Head of caudate nucleus (tissue), 42 donors: ENCODE results near the gene LRP8.

Source experiments
- DNase-seq, 42 donors: peaks; one replicate each; pipeline versions ENCODE4 v3.0.0 to v3.0.0-alpha.2; 2020 to 2021; ENCODE audit warnings: mixed read lengths in 7 of 42
- intact Hi-C: fragments of 100-400 bp; cut with DNase I; formaldehyde crosslinking; loops from one replicate; pipeline ENCODE4 v1.15.0; 2022

LRP8 gene

GRCh38 chr1:53343831-53344668 is 16.2 kb upstream of the LRP8 start:
- intact Hi-C loops, result no loop called here
- DNase-seq, result peak in 5 of 42 donors; percentile 1 to 27 (median 10)

DNA sequence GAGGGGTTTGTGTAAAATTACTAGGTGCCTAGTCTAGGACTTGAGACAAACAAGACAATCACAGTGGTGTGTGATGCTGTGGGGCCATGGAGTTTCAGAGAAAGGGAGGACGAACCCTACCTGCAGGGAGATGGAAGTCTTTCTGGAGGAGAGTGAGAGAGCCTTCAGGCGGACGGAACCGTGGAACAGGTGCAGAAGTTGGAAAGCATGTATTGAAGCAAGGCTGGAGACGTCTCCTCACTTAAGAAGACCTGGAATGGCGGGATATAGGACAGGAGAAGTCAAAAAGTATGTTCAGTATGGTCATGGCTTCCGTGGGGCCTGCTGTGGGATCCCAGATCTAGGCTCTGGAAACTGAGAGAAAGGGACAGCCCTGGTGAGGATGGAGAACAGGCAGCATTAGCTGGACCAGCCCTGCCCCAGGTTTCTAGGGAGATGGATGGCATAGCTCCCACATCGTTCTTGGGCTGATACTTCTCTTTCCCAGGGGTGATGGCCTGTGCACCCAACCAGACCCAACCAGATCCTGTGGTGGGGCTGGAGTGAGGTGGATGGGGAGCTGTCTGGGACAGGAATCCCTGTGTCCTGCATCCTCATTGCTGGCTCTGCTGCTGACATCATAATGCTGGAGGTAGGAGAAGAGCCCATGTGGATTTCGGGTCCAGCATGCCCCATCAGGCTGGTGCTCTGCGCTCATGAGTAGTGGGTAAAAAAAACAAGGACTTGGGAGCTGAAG is 15.0 kb upstream of the LRP8 start:
- intact Hi-C loops, result no loop called here
- DNase-seq, result peak in 3 of 42 donors; percentile 2 to 22 (median 4)

DNA sequence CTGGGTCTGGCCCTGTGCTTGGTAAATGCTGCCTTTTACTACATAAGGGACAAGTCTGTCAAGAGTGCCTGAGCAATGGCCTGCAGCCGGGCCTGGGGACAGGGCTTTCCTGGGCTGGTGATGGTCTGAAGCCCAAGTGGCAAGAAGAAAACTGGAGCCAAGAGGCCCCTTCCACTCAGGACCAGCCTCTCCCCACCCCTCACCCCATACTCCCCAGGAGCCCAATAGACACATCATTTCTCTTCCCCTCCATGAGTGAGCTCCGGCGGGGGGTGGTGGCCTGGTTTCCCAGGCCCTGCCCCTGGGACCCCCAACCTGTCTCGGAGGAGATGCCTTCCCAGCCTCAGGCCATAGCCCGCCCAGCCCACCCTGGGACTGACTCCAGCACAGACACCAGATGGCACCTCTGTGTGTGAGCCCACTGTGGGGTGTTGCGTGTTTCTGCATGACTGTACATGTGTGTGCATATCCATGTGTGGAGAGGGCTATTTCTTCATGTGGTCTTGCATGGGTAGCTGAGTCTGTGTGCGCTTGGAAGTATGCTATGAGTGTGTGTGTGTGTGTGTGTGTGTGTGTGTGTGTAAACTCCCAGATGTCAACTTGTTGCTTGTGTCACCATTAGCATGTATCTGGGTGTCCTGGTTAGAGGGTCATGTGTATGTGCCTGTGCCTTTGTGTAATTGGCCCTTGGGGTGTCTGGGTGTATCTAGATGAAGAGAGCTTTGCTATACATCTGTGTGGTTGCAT is 14.3 kb upstream of the LRP8 start:
- intact Hi-C loops, result no loop called here
- peak in 4 of 42 donors; percentile 5 to 11 (median 9) for DNase-seq

DNA sequence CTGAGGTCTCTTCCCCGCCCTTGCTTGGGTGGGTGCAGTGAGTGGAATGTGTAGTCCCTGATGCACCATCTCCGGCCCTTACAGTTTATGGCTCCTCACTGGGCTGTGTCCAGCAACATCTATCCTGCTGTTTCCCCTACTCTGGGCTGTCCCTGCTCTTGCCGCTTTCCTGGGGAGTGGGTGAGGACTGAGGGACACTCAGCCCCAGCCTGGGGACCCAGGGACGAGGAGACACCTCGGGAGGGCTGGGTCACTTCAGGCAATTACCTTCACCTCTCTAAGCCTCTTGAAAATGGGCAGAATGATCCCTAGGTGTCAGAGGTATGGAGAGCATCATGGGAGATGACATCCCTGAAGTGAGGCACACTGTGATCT is 13.6 kb upstream of the LRP8 start:
- intact Hi-C loops, result no loop called here
- peak in 2 of 42 donors; percentile 2 to 9 for DNase-seq

DNA sequence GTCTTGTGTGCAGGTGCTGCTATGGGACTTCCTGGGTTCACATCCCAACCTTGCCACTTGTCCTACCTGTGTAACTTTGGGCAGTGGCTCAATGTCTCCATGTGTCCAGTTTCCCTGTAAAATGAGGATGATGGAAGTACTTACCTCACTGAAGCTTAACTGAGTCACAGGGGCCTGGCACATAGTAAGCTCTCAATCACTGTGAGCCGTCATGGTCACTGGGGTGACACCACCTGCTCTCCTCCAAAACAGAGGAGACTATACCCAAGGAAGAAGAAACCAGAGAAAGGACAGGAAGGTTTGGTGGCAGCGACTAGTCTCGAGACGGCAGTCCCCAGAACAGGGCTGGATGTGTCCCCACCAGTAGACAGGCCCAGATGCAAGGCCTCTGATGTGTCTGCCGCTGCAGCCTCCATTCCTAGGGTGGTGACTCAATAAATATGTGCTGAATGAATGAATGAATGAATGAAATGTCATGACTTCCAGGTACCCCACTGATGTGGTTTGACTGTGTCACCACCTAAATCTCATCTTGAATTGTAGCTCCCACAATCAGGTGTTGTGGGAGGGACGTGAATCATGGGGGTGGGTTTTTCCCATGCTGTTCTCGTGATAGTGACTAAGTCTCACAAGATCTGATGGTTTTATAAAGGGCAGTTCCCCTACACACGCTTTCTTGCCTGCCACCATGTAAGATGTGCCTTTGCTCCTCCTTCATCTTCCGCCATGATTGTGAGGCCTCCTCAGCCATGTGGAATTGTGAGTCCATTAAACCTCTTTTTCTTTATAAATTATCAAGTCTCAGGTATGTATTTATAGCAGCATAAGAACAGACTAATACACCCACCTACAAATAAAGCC is 13.0 kb upstream of the LRP8 start:
- DNase-seq, result peak in 4 of 42 donors; percentile 1 to 31 (median 17)
- intact Hi-C loops, result no loop called here

GRCh38 chr1:53339736-53340635 is 12.1 kb upstream of the LRP8 start:
- peak in 2 of 42 donors; percentile 0 to 1 for DNase-seq
- intact Hi-C loops, result no loop called here

- peak in 1 of 42 donors; percentile 4 for DNase-seq
- intact Hi-C loops, result no loop called here
These were observed 10.6 kb upstream of the LRP8 start for GRCh38 chr1:53338423-53338822.

DNA sequence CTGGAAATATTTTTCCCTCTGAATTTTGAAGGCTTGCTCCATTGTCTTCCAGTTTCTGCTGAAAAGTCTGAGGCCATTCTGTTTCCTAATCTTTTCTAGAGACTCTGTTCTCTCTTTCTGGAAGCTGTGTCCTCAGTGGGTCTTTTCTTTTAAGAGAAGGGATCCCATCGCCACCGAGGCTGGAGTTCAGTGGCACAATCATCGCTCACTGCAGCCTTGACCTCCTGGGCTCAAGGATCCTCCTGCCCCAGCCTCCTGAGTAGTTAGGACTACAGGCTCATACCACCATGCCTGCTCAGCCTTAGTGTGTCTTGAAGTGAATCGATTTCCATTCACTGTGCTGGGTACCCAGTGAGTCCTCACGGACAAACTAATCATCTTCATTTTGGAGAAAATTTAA is 9.6 kb upstream of the LRP8 start:
- peak in 7 of 42 donors; percentile 0 to 33 (median 4) for DNase-seq

DNA sequence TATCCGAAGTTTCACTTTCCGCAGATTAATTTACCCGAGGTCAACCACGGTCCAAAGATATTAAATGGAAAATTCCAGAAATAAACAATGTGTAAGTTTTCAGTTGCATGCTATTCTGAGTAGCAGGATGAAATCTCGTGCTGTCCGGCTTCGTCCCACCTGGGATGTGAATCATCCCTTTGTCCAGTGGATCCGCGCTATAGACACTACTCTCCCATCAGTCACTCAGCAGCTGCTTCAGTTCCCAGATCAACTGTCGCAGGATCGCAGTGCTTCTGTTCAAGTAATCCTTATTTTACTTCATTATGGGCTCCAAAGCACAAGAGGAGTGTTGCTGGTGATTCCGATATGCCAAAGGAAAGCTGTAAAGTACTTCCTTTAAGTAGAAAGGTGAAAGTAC is 8.3 kb upstream of the LRP8 start:
- peak in 7 of 42 donors; percentile 1 to 33 (median 9) for DNase-seq
- intact Hi-C loops, result no loop called here

More for the DNA sequence above, 9.6 kb upstream of the LRP8 start:
- intact Hi-C loops, result no loop called here

GRCh38 chr1:53335661-53336060 is 7.8 kb upstream of the LRP8 start:
- intact Hi-C loops, result no loop called here
- no peak for DNase-seq

DNA sequence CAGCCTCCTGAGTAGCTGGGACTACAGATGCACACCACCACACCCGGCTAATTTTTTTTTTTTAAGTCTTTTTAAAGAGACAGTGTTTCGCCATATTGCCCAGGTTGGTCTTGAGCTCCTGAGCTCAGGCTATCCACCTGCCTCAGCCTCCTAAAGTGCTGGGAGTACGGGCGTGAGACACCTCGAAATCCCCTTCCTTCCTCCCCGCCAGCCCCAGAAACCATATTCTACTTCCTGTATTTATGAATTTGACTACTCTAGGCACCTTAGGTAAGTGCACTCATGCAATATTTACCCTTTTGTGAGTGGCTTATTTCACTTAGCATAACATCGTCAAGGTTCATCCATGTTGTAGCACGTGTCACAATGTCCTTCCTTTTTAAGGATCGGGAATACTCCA is 6.9 kb upstream of the LRP8 start:
- intact Hi-C loops, result no loop called here
- peak in 2 of 42 donors; percentile 0 to 17 for DNase-seq

DNA sequence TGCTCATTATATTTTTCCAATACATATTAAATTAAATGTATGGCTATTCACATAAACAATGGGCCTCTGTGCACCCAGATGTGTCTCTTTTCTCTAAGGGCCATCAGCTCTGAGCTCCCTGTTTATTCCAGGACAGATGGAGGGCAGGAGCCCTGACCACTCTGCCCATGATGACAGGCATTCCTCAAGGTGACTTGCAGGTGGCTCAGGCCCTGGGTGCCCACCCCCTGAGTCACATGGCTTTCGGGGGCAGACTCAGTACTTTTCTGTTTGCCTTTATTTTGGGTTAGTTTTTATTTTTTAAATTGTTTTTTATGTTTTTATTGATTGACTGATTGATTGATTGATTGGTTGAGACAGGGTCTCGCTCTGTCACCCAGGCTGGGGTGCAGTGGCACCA is 6.4 kb upstream of the LRP8 start:
- intact Hi-C loops, result no loop called here

DNA sequence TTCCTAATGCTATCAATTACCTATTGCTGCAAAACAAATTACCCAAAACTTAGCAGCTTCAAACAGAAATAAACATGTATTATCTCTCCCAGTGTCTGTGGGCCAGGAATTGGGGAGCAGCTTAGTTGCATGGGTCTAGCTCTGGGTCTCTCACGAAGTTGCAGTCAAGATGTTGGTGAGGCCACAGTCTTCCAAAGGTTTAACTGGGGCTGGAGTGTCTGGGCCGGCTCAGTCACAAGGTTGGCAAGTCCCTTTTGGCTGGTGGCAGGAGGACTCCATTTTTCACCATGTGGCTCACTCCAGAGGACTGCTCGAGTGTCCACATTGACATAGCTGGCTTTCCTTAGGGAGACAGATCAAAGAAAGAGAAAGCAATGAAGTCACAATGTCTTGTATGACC is 5.0 kb upstream of the LRP8 start:
- intact Hi-C loops, result no loop called here

More for the DNA sequence above, 6.4 kb upstream of the LRP8 start:
- peak in 6 of 42 donors; percentile 0 to 28 (median 4) for DNase-seq

GRCh38 chr1:53332186-53332564 is 4.3 kb upstream of the LRP8 start:
- DNase-seq, result peak in 12 of 42 donors; percentile 0 to 21 (median 5)
- intact Hi-C loops, result no loop called here

More for the DNA sequence above, 5.0 kb upstream of the LRP8 start:
- peak in 14 of 42 donors; percentile 1 to 25 (median 6) for DNase-seq

GRCh38 chr1:53331446-53332185 is 3.7 kb upstream of the LRP8 start:
- DNase-seq, result peak in 14 of 42 donors; percentile 1 to 39 (median 10)
- intact Hi-C loops, result no loop called here

DNA sequence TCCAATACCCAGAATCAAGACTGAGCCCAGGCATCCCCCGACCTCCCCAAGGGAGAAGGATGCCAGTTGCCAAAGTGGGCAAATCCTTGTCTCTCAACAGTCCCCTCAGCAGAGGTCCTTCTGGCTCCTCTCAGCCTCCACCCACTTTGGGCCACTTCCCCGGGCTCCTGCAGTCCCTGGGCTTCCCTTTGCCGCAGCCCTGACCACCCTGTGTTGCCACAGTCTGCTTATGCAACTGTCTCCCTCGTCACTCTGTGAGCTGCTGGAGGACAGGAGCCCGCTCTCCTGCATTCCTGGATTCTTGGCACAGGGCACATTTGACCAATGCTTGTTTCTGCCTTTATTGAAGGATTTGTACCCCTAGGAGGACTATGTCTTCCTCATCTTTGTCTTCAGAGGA is 2.9 kb upstream of the LRP8 start:
- DNase-seq, result peak in 11 of 42 donors; percentile 4 to 43 (median 23)
- intact Hi-C loops, result no loop called here
